Mucosa of rectum (tissue), 2 donors: Measurements from ENCODE around the gene JMJD1C.
"Not testable (repeated sequence)": the region's sequence is repeated elsewhere in the genome, so short reads cannot be mapped to it uniquely, and the experiment has no call there.

Source experiments
- H3K27ac ChIP-seq, 2 donors: one replicate each; pipeline ENCODE4 v1.7.0; 2013; ENCODE audit warnings: inconsistent platforms in 2 of 2, low read depth in 2 of 2, low read length in 2 of 2
- H3K27me3 ChIP-seq, 2 donors: one replicate each; pipeline ENCODE4 v1.7.0; 2013; ENCODE audit warnings: low read length in 2 of 2; ENCODE audit not compliant: control insufficient read depth in 2 of 2, insufficient read depth in 2 of 2
- H3K36me3 ChIP-seq, 2 donors: one replicate each; pipeline ENCODE4 v1.7.0; 2013; ENCODE audit warnings: low read length in 2 of 2; ENCODE audit not compliant: control insufficient read depth in 2 of 2, insufficient read depth in 2 of 2
- H3K4me1 ChIP-seq, 2 donors: one replicate each; pipeline ENCODE4 v1.7.0; 2013; ENCODE audit warnings: low read length in 2 of 2, mild to moderate bottlenecking in 1 of 2; ENCODE audit not compliant: control insufficient read depth in 2 of 2, insufficient read depth in 2 of 2
- H3K4me3 ChIP-seq, 2 donors: one replicate each; pipeline ENCODE4 v1.7.0; 2013; ENCODE audit warnings: low read length in 2 of 2
- H3K9ac ChIP-seq, 2 donors: one replicate each; pipeline ENCODE4 v1.7.0; 2013; ENCODE audit warnings: low read length in 2 of 2, low read depth in 1 of 2, mild to moderate bottlenecking in 1 of 2
- H3K9me3 ChIP-seq, 2 donors: one replicate each; pipeline ENCODE4 v1.7.0; 2013; ENCODE audit warnings: low read length in 2 of 2; ENCODE audit not compliant: control insufficient read depth in 2 of 2
- donor health status: healthy.
- donor health status: Normal muscosa, but diverticular disease.

Gene JMJD1C

DNA sequence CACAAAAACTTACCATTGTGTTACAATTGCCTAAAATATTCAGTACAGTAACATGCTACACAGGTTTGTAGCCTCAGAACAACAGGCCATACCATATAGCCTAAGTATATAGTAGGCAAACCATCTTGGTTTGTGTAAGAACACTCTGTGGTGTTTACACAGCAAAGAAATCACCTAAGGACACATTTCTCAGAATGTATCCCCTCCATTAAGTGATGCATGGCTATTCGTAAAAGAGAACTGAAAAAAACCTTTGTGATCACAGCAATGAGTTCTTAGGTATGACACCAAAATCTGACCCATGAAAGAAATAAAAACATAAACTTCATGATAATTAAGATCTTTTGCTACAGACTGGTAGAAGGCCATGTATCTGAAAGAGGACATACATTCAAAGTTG, 121.5 kb downstream of the JMJD1C start:
- Histone ChIP-seq H3K9me3 (no peaks in the 10 kb centered on the region), H3K9ac (no peak overlapping the region), H3K27ac (no peak overlapping the region), H3K27me3 (no peaks in the 10 kb centered on the region), H3K36me3 (no peaks in the 10 kb centered on the region), H3K4me1 (no peaks in the 10 kb centered on the region), H3K4me3 (no peak overlapping the region)

DNA sequence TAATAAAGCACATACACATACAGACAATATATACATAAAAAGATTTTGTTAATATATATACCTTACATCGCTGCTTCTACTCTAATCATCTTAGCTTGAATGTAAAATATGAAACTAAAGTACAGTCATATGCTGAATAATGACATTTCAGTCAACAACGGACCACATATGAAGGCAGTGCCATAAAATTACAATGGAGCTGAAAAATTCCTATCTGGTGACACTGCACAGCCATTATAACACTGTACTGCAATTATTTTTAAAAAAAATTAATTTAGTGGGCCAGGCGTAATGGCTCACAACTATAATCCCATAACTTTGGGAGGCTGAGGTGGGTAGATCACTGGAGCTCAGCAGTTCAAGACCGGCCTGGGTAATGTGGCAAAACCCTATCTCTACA, 122.3 kb downstream of the JMJD1C start:
- no peak overlapping the region for H3K4me3 ChIP-seq
- no peaks in the 10 kb centered on the region for H3K36me3 ChIP-seq
- H3K9me3 ChIP-seq, result no peaks in the 10 kb centered on the region
- H3K27ac ChIP-seq, result no peak overlapping the region
- H3K4me1 ChIP-seq, result no peaks in the 10 kb centered on the region
- no peak overlapping the region for H3K9ac ChIP-seq
- H3K27me3 ChIP-seq, result no peaks in the 10 kb centered on the region

DNA sequence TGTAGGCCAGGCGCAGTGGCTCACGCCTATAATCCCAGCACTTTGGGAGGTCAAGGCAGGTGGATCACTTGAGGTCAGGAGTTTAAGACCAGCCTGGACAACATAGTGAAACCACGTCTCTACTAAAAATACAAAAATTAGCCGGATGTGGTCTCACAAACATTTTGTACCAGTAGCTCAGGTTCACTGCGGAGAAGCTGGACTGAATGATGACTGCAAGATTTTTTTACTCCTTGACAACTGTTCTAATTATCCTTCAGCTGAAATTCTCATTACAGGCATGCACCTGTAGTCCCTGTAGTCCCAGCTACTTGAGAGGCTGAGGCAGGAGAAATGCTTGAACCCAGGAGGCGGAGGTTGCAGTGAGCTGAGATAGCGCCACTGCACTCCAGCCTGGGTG, 126.1 kb downstream of the JMJD1C start:
- not testable (repeated sequence) for H3K9me3 ChIP-seq, H3K4me1 ChIP-seq, H3K27me3 ChIP-seq, H3K36me3 ChIP-seq, H3K27ac ChIP-seq, H3K9ac ChIP-seq, H3K4me3 ChIP-seq

DNA sequence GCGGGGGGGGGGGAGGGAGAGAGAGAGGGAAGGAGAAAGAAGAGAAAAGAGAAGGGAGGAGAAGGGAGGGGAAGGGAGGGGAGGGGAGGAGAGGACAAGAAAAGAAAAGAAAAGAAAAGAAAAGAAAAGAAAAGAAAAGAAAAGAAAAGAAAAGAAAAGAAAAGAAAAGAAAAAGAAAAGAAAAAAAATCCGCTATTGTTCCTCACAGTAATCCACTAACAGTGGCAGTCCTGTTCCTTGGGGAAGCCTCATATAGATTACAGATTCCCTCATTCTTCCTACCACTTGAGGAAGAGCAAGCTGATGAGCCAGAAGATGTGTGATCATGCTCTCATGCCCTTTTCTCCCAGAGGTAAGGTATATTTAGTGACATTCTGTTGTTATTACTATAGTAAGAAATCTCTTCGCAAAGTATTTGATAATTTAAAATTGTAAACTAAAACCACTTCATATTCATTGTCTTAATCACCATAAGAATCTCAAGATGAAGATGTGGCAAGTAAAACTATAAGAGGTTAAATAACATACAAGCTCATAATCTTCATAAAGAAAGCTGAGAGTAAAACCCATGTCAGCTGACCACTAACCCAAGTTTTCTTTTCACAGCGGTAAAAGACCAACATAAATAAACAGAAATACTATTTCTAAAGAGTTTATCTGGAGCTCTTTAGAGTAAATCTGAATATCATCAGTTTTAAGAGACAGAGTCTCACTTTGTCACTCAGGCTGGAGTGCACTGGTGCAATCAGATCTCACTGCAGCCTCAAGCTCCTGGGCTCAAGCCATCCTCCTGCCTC, 128.1 kb downstream of the JMJD1C start:
- no peaks in the 10 kb centered on the region for H3K27me3 ChIP-seq
- H3K9ac ChIP-seq, result no peak overlapping the region
- H3K4me3 ChIP-seq, result no peak overlapping the region
- no peak overlapping the region for H3K27ac ChIP-seq
- H3K36me3 ChIP-seq, result no peaks in the 10 kb centered on the region
- no peaks in the 10 kb centered on the region for H3K4me1 ChIP-seq
- no peaks in the 10 kb centered on the region for H3K9me3 ChIP-seq

DNA sequence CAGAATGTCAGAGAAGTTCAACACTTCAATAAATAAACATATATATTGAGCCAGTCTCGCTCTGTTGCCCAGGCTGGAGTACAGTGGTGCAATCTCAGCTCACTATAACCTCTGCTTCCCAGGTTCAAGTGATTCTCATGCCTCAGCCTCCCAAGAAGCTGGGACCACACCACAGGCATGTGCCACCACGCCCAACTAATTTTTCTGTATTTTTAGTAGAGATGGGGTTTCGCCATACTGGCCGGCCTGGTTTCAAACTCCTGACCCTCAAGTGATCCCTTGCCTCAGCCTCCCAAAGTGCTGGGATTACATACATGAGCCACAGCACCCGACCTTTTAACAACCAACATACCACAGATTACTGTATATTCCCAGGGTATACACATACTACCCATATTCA, 134.2 kb downstream of the JMJD1C start:
- H3K27ac ChIP-seq, result no peak overlapping the region
- H3K9me3 ChIP-seq, result no peaks in the 10 kb centered on the region
- H3K4me1 ChIP-seq, result no peaks in the 10 kb centered on the region
- no peaks in the 10 kb centered on the region for H3K27me3 ChIP-seq
- no peaks in the 10 kb centered on the region for H3K36me3 ChIP-seq
- no peak overlapping the region for H3K4me3 ChIP-seq
- no peak overlapping the region for H3K9ac ChIP-seq

DNA sequence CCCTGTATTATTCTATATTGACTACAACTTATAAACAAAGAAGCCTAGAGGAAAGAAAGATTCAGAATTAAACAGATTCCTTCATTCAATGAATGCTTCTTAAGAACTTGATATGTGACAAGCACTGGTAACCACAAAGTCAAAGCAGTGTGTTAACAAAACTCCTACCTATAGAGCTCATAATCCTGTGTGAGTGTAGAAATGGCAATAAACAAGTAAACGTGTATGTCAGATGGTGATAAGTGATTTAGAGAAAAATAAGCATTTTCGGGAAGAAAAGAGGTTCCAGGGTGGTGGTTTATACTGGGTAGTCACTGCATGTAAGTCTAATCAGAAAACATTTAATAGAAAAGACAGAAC, 141.3 kb downstream of the JMJD1C start:
- no peaks in the 10 kb centered on the region for H3K9me3 ChIP-seq

DNA sequence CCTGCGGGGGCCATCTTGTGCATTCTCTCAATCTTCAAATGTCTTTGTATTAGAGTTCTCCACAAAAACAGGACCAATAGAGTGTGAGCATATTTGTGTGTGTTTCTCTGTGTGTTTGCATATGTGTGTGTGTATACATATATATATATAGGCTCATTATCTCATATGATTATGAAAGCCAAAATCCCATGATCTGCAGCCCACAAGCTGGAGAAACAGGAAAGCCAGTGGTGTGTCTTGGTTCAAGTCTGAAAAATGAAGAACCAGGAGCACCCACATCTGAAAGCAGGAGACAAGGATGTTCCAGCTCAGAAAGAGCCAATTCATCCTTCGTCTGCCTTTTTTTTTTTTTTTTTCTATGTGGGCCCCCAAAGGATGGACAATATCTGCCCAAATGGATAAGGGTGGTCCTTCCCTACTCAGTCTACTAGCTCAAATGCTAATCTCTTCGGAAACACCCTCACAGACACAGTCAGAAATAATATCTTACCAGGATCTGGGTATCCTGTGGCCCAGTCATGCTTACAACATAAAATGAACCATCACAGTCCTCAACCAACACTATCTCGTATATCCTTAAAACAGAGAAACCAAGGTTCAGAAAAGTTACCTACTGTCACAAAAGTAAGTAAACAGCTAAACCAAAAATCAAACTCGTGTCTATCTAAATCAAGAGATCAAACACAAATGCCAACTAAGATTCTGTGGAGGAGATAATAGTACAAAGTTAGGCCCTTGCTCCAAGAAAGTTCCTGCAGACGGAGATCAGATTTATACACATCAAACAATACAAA, 141.9 kb downstream of the JMJD1C start:
- no peaks in the 10 kb centered on the region for H3K4me1 ChIP-seq
- no peaks in the 10 kb centered on the region for H3K27me3 ChIP-seq
- no peak overlapping the region for H3K9ac ChIP-seq
- no peak overlapping the region for H3K27ac ChIP-seq
- H3K36me3 ChIP-seq, result no peaks in the 10 kb centered on the region
- H3K9me3 ChIP-seq, result no peaks in the 10 kb centered on the region
- H3K4me3 ChIP-seq, result no peak overlapping the region

More for the DNA sequence above, 141.3 kb downstream of the JMJD1C start:
- H3K9ac ChIP-seq, result no peak overlapping the region
- H3K36me3 ChIP-seq, result no peaks in the 10 kb centered on the region
- H3K27me3 ChIP-seq, result no peaks in the 10 kb centered on the region
- H3K4me3 ChIP-seq, result no peak overlapping the region
- H3K27ac ChIP-seq, result no peak overlapping the region
- no peaks in the 10 kb centered on the region for H3K4me1 ChIP-seq

DNA sequence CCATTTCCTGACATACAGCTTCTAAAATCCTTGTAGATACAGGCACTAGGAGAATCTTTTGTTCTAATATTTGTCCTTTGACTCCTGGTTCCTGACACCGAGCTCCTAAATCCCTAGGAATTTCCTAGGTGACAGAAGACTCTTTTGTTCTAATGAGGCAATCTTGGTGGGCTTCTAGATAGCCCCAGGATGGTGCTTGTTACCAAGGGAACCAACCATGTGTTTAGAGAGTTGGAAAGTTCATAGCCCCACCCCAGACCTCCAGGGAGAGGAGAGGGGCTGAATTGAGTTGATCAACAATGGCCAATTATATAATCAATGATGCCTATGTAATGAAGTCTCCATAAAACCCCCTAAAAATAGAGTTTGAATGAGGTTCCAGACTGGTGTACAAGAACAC, 145.1 kb downstream of the JMJD1C start:
- Histone ChIP-seq H3K9me3 (no peaks in the 10 kb centered on the region), H3K36me3 (no peaks in the 10 kb centered on the region), H3K4me3 (no peak overlapping the region), H3K27me3 (no peaks in the 10 kb centered on the region), H3K27ac (no peak overlapping the region), H3K4me1 (no peaks in the 10 kb centered on the region), H3K9ac (no peak overlapping the region)

DNA sequence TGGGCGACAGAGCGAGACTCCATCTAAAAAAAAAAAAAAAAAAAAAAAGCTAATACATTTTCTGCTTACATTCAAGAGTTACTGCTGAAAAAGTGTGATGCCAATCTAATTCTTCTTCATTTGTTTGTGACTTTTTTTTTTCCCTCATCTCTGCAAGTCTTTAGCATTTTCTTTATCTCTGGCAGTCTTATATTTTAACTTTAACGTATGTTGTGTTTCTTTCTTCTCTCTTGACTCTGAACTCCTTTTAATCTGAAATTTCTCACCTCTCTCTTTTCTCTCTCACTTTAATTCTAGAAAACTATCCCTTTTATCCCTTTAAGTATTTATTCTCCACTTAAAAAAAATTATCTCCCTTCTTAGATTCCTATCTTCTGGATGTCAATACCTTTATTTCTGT, 146.5 kb downstream of the JMJD1C start:
- no peaks in the 10 kb centered on the region for H3K4me1 ChIP-seq
- H3K9ac ChIP-seq, result no peak overlapping the region
- no peaks in the 10 kb centered on the region for H3K36me3 ChIP-seq
- H3K27me3 ChIP-seq, result no peaks in the 10 kb centered on the region
- H3K9me3 ChIP-seq, result no peaks in the 10 kb centered on the region
- H3K27ac ChIP-seq, result no peak overlapping the region
- H3K4me3 ChIP-seq, result no peak overlapping the region

DNA sequence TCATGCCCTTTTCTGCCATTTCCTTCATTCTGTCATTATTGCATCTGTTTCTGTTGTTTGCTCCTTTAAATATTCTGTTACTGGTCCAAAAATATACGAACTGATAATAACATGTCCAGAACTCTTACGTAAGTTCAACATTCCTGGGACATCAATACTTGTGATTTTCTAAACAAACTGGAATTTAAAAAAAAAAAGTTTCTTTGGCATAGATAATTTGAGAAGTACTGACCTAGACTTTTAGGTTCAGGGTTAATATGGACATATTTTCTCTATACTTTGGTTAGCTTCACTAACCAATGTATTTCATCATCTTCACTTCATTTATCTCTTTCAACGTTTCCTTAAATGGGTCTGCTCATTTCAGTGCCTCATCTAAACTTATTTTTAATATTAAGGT, 147.3 kb downstream of the JMJD1C start:
- Histone ChIP-seq H3K36me3 (no peaks in the 10 kb centered on the region), H3K9ac (no peak overlapping the region), H3K4me1 (no peaks in the 10 kb centered on the region), H3K27ac (no peak overlapping the region), H3K4me3 (no peak overlapping the region), H3K9me3 (no peaks in the 10 kb centered on the region), H3K27me3 (no peaks in the 10 kb centered on the region)
